ENCODE measurements around the gene ADGRG4. TPM values are rescaled to one million over a fixed set of nuclear protein-coding genes. Genes with fewer than 3 reads are reported as not detected.

The ADGRG4 gene
- total RNA-seq, 1 experiment from 2014 or later, result not detected

GRCh38 chrX:136386173-136386572, 85.4 kb downstream of the ADGRG4 start:
- POLR2A ChIA-PET, result no interaction called here
- H3K36me3 Mint-ChIP-seq, result no peaks in the 10 kb centered on the region
- CTCF ChIA-PET, result no interaction called here
- no peak overlapping the region for H3K27ac Mint-ChIP-seq
- no peak overlapping the region for H3K4me3 Mint-ChIP-seq
- H3K9me3 Mint-ChIP-seq, result no peaks in the 10 kb centered on the region
- no peaks in the 10 kb centered on the region for H3K4me1 Mint-ChIP-seq
- DNase-seq (ENCODE audit: low spot score) (no peak), ATAC-seq (no peak)
- H3K27me3 Mint-ChIP-seq (ENCODE audit: low read depth), result no peaks in the 10 kb centered on the region
- no peak for TF ChIP-seq ZNF512 (CRISPR knock-in tag; IDR thresholded peaks at IDR 0.05; ENCODE audit: borderline replicate concordance)
- TF ChIP-seq FOXK1 (CRISPR knock-in tag; IDR thresholded peaks at IDR 0.05), result no peak
- no peak for TF ChIP-seq PREB (CRISPR knock-in tag; IDR thresholded peaks at IDR 0.05; ENCODE audit: borderline replicate concordance)
- TF ChIP-seq, protein P1, sequence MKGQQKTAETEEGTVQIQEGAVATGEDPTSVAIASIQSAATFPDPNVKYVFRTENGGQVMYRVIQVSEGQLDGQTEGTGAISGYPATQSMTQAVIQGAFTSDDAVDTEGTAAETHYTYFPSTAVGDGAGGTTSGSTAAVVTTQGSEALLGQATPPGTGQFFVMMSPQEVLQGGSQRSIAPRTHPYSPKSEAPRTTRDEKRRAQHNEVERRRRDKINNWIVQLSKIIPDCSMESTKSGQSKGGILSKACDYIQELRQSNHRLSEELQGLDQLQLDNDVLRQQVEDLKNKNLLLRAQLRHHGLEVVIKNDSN (CRISPR knock-in tag; IDR thresholded peaks at IDR 0.05), result no peak
- TF ChIP-seq MYBL2 (CRISPR knock-in tag; IDR thresholded peaks at IDR 0.05), result no peak
- no peak for TF ChIP-seq RELA (CRISPR knock-in tag; IDR thresholded peaks at IDR 0.05; ENCODE audit: borderline replicate concordance)
- TF ChIP-seq, protein P2, sequence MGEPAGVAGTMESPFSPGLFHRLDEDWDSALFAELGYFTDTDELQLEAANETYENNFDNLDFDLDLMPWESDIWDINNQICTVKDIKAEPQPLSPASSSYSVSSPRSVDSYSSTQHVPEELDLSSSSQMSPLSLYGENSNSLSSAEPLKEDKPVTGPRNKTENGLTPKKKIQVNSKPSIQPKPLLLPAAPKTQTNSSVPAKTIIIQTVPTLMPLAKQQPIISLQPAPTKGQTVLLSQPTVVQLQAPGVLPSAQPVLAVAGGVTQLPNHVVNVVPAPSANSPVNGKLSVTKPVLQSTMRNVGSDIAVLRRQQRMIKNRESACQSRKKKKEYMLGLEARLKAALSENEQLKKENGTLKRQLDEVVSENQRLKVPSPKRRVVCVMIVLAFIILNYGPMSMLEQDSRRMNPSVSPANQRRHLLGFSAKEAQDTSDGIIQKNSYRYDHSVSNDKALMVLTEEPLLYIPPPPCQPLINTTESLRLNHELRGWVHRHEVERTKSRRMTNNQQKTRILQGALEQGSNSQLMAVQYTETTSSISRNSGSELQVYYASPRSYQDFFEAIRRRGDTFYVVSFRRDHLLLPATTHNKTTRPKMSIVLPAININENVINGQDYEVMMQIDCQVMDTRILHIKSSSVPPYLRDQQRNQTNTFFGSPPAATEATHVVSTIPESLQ (CRISPR knock-in tag; IDR thresholded peaks at IDR 0.05), result no peak
- no peak for TF ChIP-seq ETV6 (CRISPR knock-in tag; IDR thresholded peaks at IDR 0.05)

GRCh38 chrX:136386826-136387225, 86.1 kb downstream of the ADGRG4 start:
- H3K4me3 Mint-ChIP-seq, result no peak overlapping the region
- no peaks in the 10 kb centered on the region for H3K4me1 Mint-ChIP-seq
- POLR2A ChIA-PET, result no interaction called here
- TF ChIP-seq, protein P3, sequence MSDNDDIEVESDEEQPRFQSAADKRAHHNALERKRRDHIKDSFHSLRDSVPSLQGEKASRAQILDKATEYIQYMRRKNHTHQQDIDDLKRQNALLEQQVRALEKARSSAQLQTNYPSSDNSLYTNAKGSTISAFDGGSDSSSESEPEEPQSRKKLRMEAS (CRISPR knock-in tag; IDR thresholded peaks at IDR 0.05), result no peak
- no peak for TF ChIP-seq ZNF512 (CRISPR knock-in tag; IDR thresholded peaks at IDR 0.05; ENCODE audit: borderline replicate concordance)
- ATAC-seq, result no peak
- H3K9me3 Mint-ChIP-seq, result no peaks in the 10 kb centered on the region
- no peaks in the 10 kb centered on the region for H3K36me3 Mint-ChIP-seq
- H3K27ac Mint-ChIP-seq, result no peak overlapping the region
- H3K27me3 Mint-ChIP-seq (ENCODE audit: low read depth), result no peaks in the 10 kb centered on the region
- DNase-seq (ENCODE audit: low spot score), result no peak
- CTCF ChIA-PET, result no interaction called here

- H3K27ac Mint-ChIP-seq, result no peak overlapping the region
- H3K9me3 Mint-ChIP-seq, result no peaks in the 10 kb centered on the region
- ChIA-PET CTCF (no interaction called here), POLR2A (no interaction called here)
- H3K27me3 Mint-ChIP-seq (ENCODE audit: low read depth), result no peaks in the 10 kb centered on the region
- ATAC-seq, result no peak
- no peak for DNase-seq (ENCODE audit: low spot score)
- no peaks in the 10 kb centered on the region for H3K36me3 Mint-ChIP-seq
- H3K4me1 Mint-ChIP-seq, result no peaks in the 10 kb centered on the region
- no peak overlapping the region for H3K4me3 Mint-ChIP-seq
- no peak for TF ChIP-seq ZNF671 (CRISPR knock-in tag; IDR thresholded peaks at IDR 0.05)
- TF ChIP-seq ZNF425 (CRISPR knock-in tag; conservative IDR thresholded peaks at IDR 0.05), result no peak
- TF ChIP-seq E2F4 (CRISPR knock-in tag; IDR thresholded peaks at IDR 0.05; ENCODE audit: borderline replicate concordance, low read depth), result no peak
- no peak for TF ChIP-seq FOXJ3 (CRISPR knock-in tag; IDR thresholded peaks at IDR 0.05; ENCODE audit: borderline replicate concordance)
- TF ChIP-seq ZNF416 (CRISPR knock-in tag; IDR thresholded peaks at IDR 0.05), result no peak
- TF ChIP-seq FOXK1 (CRISPR knock-in tag; IDR thresholded peaks at IDR 0.05), result no peak
- no peak for TF ChIP-seq RORB (CRISPR knock-in tag; IDR thresholded peaks at IDR 0.05)
- TF ChIP-seq SP1 (CRISPR knock-in tag; conservative IDR thresholded peaks at IDR 0.05), result no peak
- no peak for TF ChIP-seq MLX (CRISPR knock-in tag; IDR thresholded peaks at IDR 0.05)
- no peak for TF ChIP-seq ATF1 (CRISPR knock-in tag; IDR thresholded peaks at IDR 0.05)
- no peak for TF ChIP-seq ZNF138 (CRISPR knock-in tag; conservative IDR thresholded peaks at IDR 0.05)
- TF ChIP-seq ZMAT4 (CRISPR knock-in tag; IDR thresholded peaks at IDR 0.05), result no peak
These were observed 87.3 kb downstream of the ADGRG4 start for GRCh38 chrX:136387951-136388502.

Data from WTC11 (cell line).